Gastroesophageal sphincter (tissue), 3 donors: Measurements from ENCODE around the gene GAMT.

Experiments used
- CTCF ChIP-seq, 4 experiments: fragments of 200-600 bp in 2 of 4; fragments of 450-650 bp in 2 of 4; sonication (generic) in 1 of 4; IDR thresholded peaks; one replicate each; pipeline ENCODE4 v1.5.1; 2017 to 2019; ENCODE audit warnings: antibody characterized with exemption in 4 of 4, mild to moderate bottlenecking in 2 of 4, moderate library complexity in 2 of 4
- EP300 ChIP-seq: sonication (generic); formaldehyde crosslinking; IDR thresholded peaks from one replicate; pipeline ENCODE4 v1.6.1; 2017; ENCODE audit warnings: antibody characterized with exemption, mild to moderate bottlenecking
- POLR2A ChIP-seq, 2 donors: fragments of 450-650 bp; IDR thresholded peaks; one replicate each; pipeline ENCODE4 v1.6.1; 2017; ENCODE audit warnings: antibody characterized with exemption in 2 of 2, mild to moderate bottlenecking in 2 of 2, moderate library complexity in 1 of 2
- POLR2AphosphoS5 ChIP-seq: sonication (generic); formaldehyde crosslinking; IDR thresholded peaks from one replicate; pipeline ENCODE4 v1.6.1; 2017; ENCODE audit warnings: antibody characterized with exemption

GRCh38 chr19:1360126-1360817 lies 41.1 kb downstream of the GAMT start:
- TF ChIP-seq CTCF (IDR thresholded peaks at IDR 0.05) (no peak), POLR2A (IDR thresholded peaks at IDR 0.05) (no peak), EP300 (no peak), POLR2AphosphoS5 (no peak)
